ENCODE measurements around the gene UNC13B. TPM values are rescaled to one million over a fixed set of nuclear protein-coding genes. Genes with fewer than 3 reads are reported as not detected.

Gene UNC13B
- total RNA-seq, 1 donor: 25.3 TPM

GRCh38 chr9:35205340-35205739 is 43.5 kb downstream of the UNC13B start:
- H3K9me3 ChIP-seq (ENCODE audit: low read depth, low read length): peaks cover 3% of the 10 kb centered on the region
- H2AFZ ChIP-seq (ENCODE audit: low read length): no peak overlapping the region
- no peak for TF ChIP-seq CTCF (IDR thresholded peaks at IDR 0.05; ENCODE audit: extremely low read depth, low read depth, low read length)
- no peaks in the 10 kb centered on the region for H3K36me3 ChIP-seq (ENCODE audit: insufficient read depth, low read length)
- H3K4me1 ChIP-seq (ENCODE audit: insufficient read depth, low read length): no peaks in the 10 kb centered on the region
- no peak overlapping the region for H3K27ac ChIP-seq (ENCODE audit: low read depth, low read length)
- DNase-seq (ENCODE audit: insufficient read length, low spot score, missing footprints): no peak
- no peaks in the 10 kb centered on the region for H3K27me3 ChIP-seq (ENCODE audit: insufficient read depth, low read length)
- H3K79me2 ChIP-seq (ENCODE audit: insufficient read depth, low read length): no peaks in the 10 kb centered on the region
- H3K4me3 ChIP-seq (ENCODE audit: insufficient read depth, low read length): no peak overlapping the region
- no peak overlapping the region for H3K4me2 ChIP-seq (ENCODE audit: insufficient read depth, low read length)
- no peaks in the 10 kb centered on the region for H4K20me1 ChIP-seq (ENCODE audit: insufficient read depth, low read length)

GRCh38 chr9:35211854-35212253 is 50.0 kb downstream of the UNC13B start:
- Histone ChIP-seq H3K79me2 (ENCODE audit: insufficient read depth, low read length) (no peaks in the 10 kb centered on the region), H3K4me3 (ENCODE audit: insufficient read depth, low read length) (no peak overlapping the region), H3K27ac (ENCODE audit: low read depth, low read length) (no peak overlapping the region), H2AFZ (ENCODE audit: low read length) (no peak overlapping the region), H3K36me3 (ENCODE audit: insufficient read depth, low read length) (no peaks in the 10 kb centered on the region), H3K9me3 (ENCODE audit: low read depth, low read length) (no peaks in the 10 kb centered on the region), H3K4me2 (ENCODE audit: insufficient read depth, low read length) (no peak overlapping the region), H3K4me1 (ENCODE audit: insufficient read depth, low read length) (no peaks in the 10 kb centered on the region), H3K27me3 (ENCODE audit: insufficient read depth, low read length) (no peaks in the 10 kb centered on the region), H4K20me1 (ENCODE audit: insufficient read depth, low read length) (no peaks in the 10 kb centered on the region)
- no peak for TF ChIP-seq CTCF (IDR thresholded peaks at IDR 0.05; ENCODE audit: extremely low read depth, low read depth, low read length)
- DNase-seq (ENCODE audit: insufficient read length, low spot score, missing footprints): no peak

GRCh38 chr9:35220659-35221338 is 59.0 kb downstream of the UNC13B start:
- Histone ChIP-seq H3K27ac (ENCODE audit: low read depth, low read length) (no peak overlapping the region), H3K79me2 (ENCODE audit: insufficient read depth, low read length) (peaks cover 3% of the 10 kb centered on the region), H4K20me1 (ENCODE audit: insufficient read depth, low read length) (peaks cover 2% of the 10 kb centered on the region), H3K4me1 (ENCODE audit: insufficient read depth, low read length) (no peaks in the 10 kb centered on the region), H2AFZ (ENCODE audit: low read length) (no peak overlapping the region), H3K4me3 (ENCODE audit: insufficient read depth, low read length) (no peak overlapping the region), H3K9me3 (ENCODE audit: low read depth, low read length) (peaks cover 2% of the 10 kb centered on the region), H3K4me2 (ENCODE audit: insufficient read depth, low read length) (no peak overlapping the region), H3K27me3 (ENCODE audit: insufficient read depth, low read length) (no peaks in the 10 kb centered on the region), H3K36me3 (ENCODE audit: insufficient read depth, low read length) (no peaks in the 10 kb centered on the region)
- TF ChIP-seq CTCF (IDR thresholded peaks at IDR 0.05; ENCODE audit: extremely low read depth, low read depth, low read length): no peak
- DNase-seq (ENCODE audit: insufficient read length, low spot score, missing footprints): no peak

GRCh38 chr9:35225677-35226076 is 63.9 kb downstream of the UNC13B start:
- no peak overlapping the region for H3K4me3 ChIP-seq (ENCODE audit: insufficient read depth, low read length)
- no peak overlapping the region for H3K27ac ChIP-seq (ENCODE audit: low read depth, low read length)
- DNase-seq (ENCODE audit: insufficient read length, low spot score, missing footprints): no peak
- no peaks in the 10 kb centered on the region for H3K4me1 ChIP-seq (ENCODE audit: insufficient read depth, low read length)
- H3K27me3 ChIP-seq (ENCODE audit: insufficient read depth, low read length): no peaks in the 10 kb centered on the region
- H2AFZ ChIP-seq (ENCODE audit: low read length): no peak overlapping the region
- peaks cover 2% of the 10 kb centered on the region for H3K9me3 ChIP-seq (ENCODE audit: low read depth, low read length)
- peaks cover 4% of the 10 kb centered on the region for H3K79me2 ChIP-seq (ENCODE audit: insufficient read depth, low read length)
- H3K36me3 ChIP-seq (ENCODE audit: insufficient read depth, low read length): no peaks in the 10 kb centered on the region
- no peak overlapping the region for H3K4me2 ChIP-seq (ENCODE audit: insufficient read depth, low read length)
- peaks cover 2% of the 10 kb centered on the region for H4K20me1 ChIP-seq (ENCODE audit: insufficient read depth, low read length)
- no peak for TF ChIP-seq CTCF (IDR thresholded peaks at IDR 0.05; ENCODE audit: extremely low read depth, low read depth, low read length)
